Stimulated activated CD4-positive, alpha-beta T cell treated with anti-CD3 and anti-CD28 coated beads, TNF-alpha, amount 100 ng/mL, for 24 hours (primary cell): ENCODE results near the gene GRAMD1A.

Source experiments
- DNase-seq, 3 experiments: peaks; one replicate each; pipeline ENCODE4 v3.0.0-alpha.2; 2020; ENCODE audit warnings: low read depth in 3 of 3

The GRAMD1A gene

DNA sequence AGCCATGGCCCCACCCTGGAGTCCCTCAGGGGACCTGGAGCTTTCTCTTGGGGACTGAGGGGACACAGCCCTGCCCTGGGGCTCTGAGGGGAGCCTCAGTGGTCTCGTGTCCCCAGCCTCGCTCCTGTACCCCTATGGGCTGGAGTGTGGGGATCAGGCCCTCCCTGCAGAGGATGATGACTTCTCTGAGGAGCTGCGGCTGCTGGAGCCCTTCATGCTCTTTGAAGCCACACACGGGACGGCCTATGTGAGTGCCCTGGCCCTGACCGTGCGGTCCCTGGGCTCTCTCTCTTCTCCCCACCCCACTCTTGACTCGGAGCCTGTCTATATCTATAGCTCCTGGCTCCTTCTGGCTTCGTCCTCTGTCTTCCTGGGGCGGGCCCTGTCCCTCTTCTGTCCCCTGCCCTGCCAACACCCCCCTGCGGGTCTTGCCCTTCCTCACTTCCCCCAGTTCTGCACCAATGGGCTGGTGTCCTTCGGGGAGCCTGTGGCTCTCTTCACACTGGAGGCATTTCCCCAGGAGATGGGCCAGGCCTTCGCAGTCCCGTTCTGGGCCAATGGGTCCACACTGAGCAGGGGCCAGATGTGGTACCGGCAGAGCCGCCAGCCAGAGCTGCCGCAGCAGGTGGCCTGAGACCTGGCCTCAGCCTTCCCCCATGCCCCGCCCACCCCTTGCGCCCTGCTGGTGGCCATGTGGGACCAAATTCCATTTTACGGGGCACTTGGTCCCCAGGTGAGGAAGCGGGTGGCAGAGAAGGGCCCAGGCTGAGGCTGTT, 74.5 kb downstream of the GRAMD1A start:
- no peak for DNase-seq

DNA sequence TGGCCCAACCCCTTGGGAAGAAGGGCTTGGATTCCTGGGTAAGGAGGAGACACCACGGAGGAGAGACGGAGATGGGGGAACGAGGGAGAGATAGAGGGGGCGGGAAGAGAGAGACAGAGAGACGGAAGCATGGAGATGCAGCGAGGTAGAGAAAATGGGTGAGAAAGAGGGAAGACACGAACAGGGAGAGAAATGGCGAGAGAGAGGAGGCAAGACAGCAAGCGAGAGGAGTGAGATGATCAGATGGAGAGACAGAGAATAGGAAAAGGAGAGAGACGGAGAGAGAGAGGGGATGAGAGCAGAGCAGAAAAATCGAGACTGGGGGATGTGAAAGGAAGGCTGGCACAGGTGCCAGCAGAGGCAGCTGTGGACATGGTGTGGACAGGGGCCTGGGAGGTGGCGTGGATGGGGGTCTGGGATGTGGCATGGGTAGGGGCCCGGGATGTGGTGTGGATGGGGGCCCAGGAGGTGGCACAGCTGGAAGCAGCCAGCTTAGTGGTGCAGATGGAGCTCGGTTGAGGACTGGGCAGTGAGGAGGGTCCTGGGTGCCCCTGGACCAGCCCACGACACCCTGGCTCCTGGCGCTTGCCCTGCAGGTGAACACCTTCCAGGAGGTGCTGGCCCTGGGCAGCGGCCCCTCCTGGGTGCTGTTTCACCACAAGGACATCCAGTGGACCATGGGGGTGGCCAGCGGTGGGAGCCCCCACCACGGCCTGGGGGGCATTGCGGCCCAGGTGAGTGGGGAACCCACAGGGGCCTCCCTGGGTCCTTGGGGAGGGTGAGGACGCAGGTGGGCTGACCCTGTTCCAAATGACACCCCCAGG, 75.3 kb downstream of the GRAMD1A start:
- no peak for DNase-seq

GRCh38 chr19:35076026-35076370, 75.9 kb downstream of the GRAMD1A start:
- DNase-seq, result no peak
